Measurements from ENCODE around the gene DIAPH1. TPM values are rescaled to one million over a fixed set of nuclear protein-coding genes. Genes with fewer than 3 reads are reported as not detected.

Gene DIAPH1
- total RNA-seq, 1 donor from 2014 or later = 20.4 TPM

- peaks cover 9% of the 10 kb centered on the region for H3K4me1 ChIP-seq
- H3K4me3 Mint-ChIP-seq = peak overlapping the region; percentile 14
- H3F3A ChIP-seq (ENCODE audit: low read depth) = peaks cover 35% of the 10 kb centered on the region
- no peaks in the 10 kb centered on the region for H3K79me2 ChIP-seq (ENCODE audit: low read depth)
- H3K9me3 Mint-ChIP-seq = peaks cover 18% of the 10 kb centered on the region
- H3K27me3 ChIP-seq = no peaks in the 10 kb centered on the region
- DNase-seq (ENCODE audit: low spot score) = no peak
- H3K36me3 Mint-ChIP-seq = peaks cover 50% of the 10 kb centered on the region
- H3K36me3 ChIP-seq = peaks cover 23% of the 10 kb centered on the region
- H3K4me2 ChIP-seq = peak overlapping the region; percentile 68
- H3K27ac Mint-ChIP-seq = peak overlapping the region; percentile 98
- peak overlapping the region; percentile 28 for H3K4me3 ChIP-seq
- H3K9ac ChIP-seq = peak overlapping the region; percentile 54
- no peaks in the 10 kb centered on the region for H4K20me1 ChIP-seq (ENCODE audit: low read depth)
- H3K27me3 Mint-ChIP-seq (ENCODE audit: insufficient read depth, low read depth) = no peaks in the 10 kb centered on the region
- H3K9me3 ChIP-seq (ENCODE audit: low read depth) = no peaks in the 10 kb centered on the region
- H2AFZ ChIP-seq (replicated peaks) = no peak overlapping the region
- TF ChIP-seq, protein P1, sequence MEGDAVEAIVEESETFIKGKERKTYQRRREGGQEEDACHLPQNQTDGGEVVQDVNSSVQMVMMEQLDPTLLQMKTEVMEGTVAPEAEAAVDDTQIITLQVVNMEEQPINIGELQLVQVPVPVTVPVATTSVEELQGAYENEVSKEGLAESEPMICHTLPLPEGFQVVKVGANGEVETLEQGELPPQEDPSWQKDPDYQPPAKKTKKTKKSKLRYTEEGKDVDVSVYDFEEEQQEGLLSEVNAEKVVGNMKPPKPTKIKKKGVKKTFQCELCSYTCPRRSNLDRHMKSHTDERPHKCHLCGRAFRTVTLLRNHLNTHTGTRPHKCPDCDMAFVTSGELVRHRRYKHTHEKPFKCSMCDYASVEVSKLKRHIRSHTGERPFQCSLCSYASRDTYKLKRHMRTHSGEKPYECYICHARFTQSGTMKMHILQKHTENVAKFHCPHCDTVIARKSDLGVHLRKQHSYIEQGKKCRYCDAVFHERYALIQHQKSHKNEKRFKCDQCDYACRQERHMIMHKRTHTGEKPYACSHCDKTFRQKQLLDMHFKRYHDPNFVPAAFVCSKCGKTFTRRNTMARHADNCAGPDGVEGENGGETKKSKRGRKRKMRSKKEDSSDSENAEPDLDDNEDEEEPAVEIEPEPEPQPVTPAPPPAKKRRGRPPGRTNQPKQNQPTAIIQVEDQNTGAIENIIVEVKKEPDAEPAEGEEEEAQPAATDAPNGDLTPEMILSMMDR (IDR thresholded peaks at IDR 0.05) = no peak
- TF ChIP-seq EZH2 (IDR thresholded peaks at IDR 0.05) (no peak), EZH2phosphoT487 (IDR thresholded peaks at IDR 0.05) (no peak)
- peak overlapping the region; percentile 95 for H3K27ac ChIP-seq
- H3K4me1 Mint-ChIP-seq = peaks cover 21% of the 10 kb centered on the region
Measured at GRCh38 chr5:141560151-141560550, 58.6 kb downstream of the DIAPH1 start.

DNA sequence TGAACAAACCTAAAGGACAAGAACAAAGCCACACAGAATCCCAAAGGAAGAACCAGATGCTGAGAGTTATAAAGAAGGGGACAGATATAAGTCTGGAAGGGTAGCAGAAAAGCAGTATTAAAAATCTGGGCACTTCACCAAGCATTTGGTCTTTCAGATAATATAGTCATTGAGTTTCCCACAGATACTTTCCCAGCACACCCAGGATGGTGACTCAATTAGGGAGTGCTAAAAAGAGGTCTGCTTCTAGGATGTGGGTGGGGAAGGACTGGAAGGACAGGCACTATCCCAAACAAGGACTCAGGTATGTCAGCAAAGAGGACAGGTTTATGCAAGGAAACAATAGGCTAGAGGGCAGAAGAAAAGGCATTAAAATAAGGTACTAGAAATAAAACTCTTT lies 59.3 kb downstream of the DIAPH1 start:
- H3K9me3 ChIP-seq (ENCODE audit: low read depth) = no peaks in the 10 kb centered on the region
- H3K27me3 Mint-ChIP-seq (ENCODE audit: insufficient read depth, low read depth) = no peaks in the 10 kb centered on the region
- H3K36me3 Mint-ChIP-seq = peaks cover 56% of the 10 kb centered on the region
- H4K20me1 ChIP-seq (ENCODE audit: low read depth) = no peaks in the 10 kb centered on the region
- H3K9ac ChIP-seq = no peak overlapping the region
- H2AFZ ChIP-seq (replicated peaks) = no peak overlapping the region
- DNase-seq (ENCODE audit: low spot score) = no peak
- no peaks in the 10 kb centered on the region for H3K27me3 ChIP-seq
- peaks cover 21% of the 10 kb centered on the region for H3K4me1 Mint-ChIP-seq
- H3K27ac Mint-ChIP-seq = peak overlapping the region; percentile 96
- H3K79me2 ChIP-seq (ENCODE audit: low read depth) = no peaks in the 10 kb centered on the region
- H3K4me1 ChIP-seq = peaks cover 9% of the 10 kb centered on the region
- peaks cover 18% of the 10 kb centered on the region for H3K9me3 Mint-ChIP-seq
- H3K4me3 ChIP-seq = no peak overlapping the region
- H3K4me3 Mint-ChIP-seq = peak overlapping the region; percentile 33
- peaks cover 16% of the 10 kb centered on the region for H3K36me3 ChIP-seq
- no peak overlapping the region for H3K27ac ChIP-seq
- H3K4me2 ChIP-seq = no peak overlapping the region
- peaks cover 29% of the 10 kb centered on the region for H3F3A ChIP-seq (ENCODE audit: low read depth)
- TF ChIP-seq EZH2 (IDR thresholded peaks at IDR 0.05) (no peak), EZH2phosphoT487 (IDR thresholded peaks at IDR 0.05) (no peak)
- TF ChIP-seq, protein P1 (IDR thresholded peaks at IDR 0.05) = no peak

DNA sequence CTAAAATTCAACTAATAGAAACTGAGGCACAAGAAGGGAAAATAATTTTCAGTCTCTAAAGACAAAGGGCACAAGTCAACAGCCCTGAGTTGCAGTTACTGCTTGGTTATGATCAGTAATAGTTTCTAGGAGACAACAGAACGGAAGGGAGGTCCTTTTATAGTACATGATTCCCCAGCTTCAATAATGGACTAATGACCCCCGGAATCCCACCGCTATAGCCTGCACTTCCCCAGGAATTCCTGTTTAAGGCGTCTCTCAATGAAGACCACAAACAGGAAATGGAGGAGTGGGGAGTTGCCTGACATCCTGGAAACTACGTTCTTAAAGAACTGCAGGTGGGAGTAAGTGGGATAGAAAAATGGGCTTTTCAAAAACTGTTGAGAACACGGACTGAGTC lies 60.6 kb downstream of the DIAPH1 start:
- no peaks in the 10 kb centered on the region for H3K79me2 ChIP-seq (ENCODE audit: low read depth)
- no peak overlapping the region for H3K9ac ChIP-seq
- no peak for DNase-seq (ENCODE audit: low spot score)
- H3K9me3 ChIP-seq (ENCODE audit: low read depth) = no peaks in the 10 kb centered on the region
- no peak overlapping the region for H3K4me3 Mint-ChIP-seq
- TF ChIP-seq EZH2phosphoT487 (IDR thresholded peaks at IDR 0.05) (no peak), EZH2 (IDR thresholded peaks at IDR 0.05) (no peak)
- TF ChIP-seq, protein P1 (IDR thresholded peaks at IDR 0.05) = no peak
- peaks cover 27% of the 10 kb centered on the region for H3F3A ChIP-seq (ENCODE audit: low read depth)
- peaks cover 9% of the 10 kb centered on the region for H3K4me1 ChIP-seq
- H4K20me1 ChIP-seq (ENCODE audit: low read depth) = no peaks in the 10 kb centered on the region
- H3K27me3 ChIP-seq = no peaks in the 10 kb centered on the region
- H2AFZ ChIP-seq (replicated peaks) = peak overlapping the region; percentile 97
- H3K36me3 ChIP-seq = peaks cover 5% of the 10 kb centered on the region
- H3K4me1 Mint-ChIP-seq = peaks cover 21% of the 10 kb centered on the region
- H3K27ac Mint-ChIP-seq = peak overlapping the region; percentile 96
- H3K4me3 ChIP-seq = no peak overlapping the region
- H3K27me3 Mint-ChIP-seq (ENCODE audit: insufficient read depth, low read depth) = no peaks in the 10 kb centered on the region
- H3K36me3 Mint-ChIP-seq = peaks cover 54% of the 10 kb centered on the region
- H3K27ac ChIP-seq = no peak overlapping the region
- H3K4me2 ChIP-seq = no peak overlapping the region
- H3K9me3 Mint-ChIP-seq = peaks cover 21% of the 10 kb centered on the region

Data from neural progenitor cell (in vitro differentiated cells).